22Rv1 (cell line): ENCODE data around the gene TMEM158.

ENCODE experiments used
- ZFX ChIP-seq: fragments of 450-650 bp; IDR thresholded peaks from 2 replicates; pipeline ENCODE4 v1.6.1; 2017; ENCODE audit warnings: antibody characterized with exemption, borderline replicate concordance
- TF ChIP-seq, protein P1 (sequence below): fragments of 450-650 bp; IDR thresholded peaks from 2 replicates; pipeline ENCODE4 v1.5.1; 2017; ENCODE audit warnings: mild to moderate bottlenecking

DNA sequence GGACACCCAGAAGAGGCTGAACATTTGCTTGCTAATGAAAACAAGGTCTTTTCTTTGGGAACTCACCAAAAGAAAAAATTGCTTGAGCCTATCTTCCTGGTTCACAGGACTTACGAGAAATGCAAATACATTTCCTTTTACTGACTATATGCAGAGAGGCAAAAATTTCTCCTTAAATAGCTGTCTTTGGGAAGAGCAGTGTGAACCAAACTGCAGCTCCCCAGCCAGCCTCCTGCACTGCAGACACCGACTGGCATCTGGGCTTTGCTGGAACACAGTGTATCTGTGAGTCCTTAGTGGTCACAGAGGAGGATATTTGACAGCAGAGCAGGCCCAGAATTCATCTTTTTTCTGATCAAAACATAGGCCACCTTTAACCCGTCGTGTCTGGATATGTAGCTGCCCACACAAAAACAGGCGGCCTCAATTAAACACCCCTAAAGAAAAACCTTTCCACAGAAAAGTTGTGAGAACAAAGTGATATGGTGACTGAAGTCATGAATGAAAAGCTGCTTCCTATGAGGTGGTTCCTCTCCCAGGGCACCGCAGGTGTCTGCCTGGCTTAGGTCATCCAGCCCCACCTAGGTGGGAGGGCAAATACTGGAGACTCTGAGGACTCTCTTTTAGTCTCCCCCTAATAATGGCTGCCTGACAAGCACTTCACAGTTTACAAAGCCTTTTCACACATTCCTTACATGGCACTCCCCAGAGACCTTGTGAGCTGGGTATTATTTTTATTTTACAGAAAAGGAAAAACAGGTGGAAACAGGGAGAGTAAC, 46.1 kb upstream of the TMEM158 start:
- TF ChIP-seq, protein P1, sequence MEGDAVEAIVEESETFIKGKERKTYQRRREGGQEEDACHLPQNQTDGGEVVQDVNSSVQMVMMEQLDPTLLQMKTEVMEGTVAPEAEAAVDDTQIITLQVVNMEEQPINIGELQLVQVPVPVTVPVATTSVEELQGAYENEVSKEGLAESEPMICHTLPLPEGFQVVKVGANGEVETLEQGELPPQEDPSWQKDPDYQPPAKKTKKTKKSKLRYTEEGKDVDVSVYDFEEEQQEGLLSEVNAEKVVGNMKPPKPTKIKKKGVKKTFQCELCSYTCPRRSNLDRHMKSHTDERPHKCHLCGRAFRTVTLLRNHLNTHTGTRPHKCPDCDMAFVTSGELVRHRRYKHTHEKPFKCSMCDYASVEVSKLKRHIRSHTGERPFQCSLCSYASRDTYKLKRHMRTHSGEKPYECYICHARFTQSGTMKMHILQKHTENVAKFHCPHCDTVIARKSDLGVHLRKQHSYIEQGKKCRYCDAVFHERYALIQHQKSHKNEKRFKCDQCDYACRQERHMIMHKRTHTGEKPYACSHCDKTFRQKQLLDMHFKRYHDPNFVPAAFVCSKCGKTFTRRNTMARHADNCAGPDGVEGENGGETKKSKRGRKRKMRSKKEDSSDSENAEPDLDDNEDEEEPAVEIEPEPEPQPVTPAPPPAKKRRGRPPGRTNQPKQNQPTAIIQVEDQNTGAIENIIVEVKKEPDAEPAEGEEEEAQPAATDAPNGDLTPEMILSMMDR = no peak
- no peak for TF ChIP-seq ZFX
